Limb (tissue), 2 donors: ENCODE measurements around the gene ABCC3.
"Not testable (repeated sequence)": the region's sequence is repeated elsewhere in the genome, so short reads cannot be mapped to it uniquely, and the experiment has no call there.

Experiments
- DNase-seq, 2 donors: peaks; one replicate each; pipeline ENCODE4 v3.0.0-alpha.2; 2016; ENCODE audit errors: extremely low spot score in 2 of 2

Gene ABCC3

DNA sequence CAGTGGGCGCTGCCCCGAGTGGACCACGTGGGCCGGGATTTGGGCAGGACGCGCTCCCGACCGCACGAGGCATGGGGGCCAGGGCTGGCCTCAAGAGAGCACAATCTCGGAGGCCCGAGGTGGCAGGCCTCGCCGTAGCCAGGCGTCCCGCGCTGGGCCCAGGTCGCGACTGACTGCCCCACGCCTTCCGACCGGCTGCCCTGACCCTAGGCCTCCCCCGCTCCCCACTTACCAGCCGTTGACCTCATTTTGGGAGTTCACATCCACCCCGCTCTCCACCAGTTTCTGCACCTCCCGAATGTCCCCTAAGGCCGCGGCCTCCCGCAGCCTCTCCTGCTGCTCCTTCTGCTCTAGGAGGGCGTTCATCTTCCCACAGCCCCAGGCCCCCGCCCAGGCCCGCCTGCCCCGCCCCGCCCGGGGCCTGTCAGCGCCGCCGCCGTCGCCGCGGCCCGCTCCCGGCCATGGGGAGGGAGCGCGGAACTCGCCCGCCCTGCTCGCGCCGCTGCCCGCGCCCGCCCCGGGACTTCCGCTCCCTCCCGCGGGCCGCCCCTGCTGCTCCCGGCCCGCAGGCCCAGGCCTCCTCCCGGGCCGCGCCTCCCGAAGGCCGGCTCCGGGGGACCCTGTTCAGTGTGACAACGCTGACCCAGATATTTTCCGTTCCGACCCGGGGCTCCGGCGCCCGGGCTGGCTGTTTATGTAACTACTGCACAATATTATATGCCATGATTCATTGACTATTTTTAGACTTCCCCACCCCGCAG lies 72.8 kb downstream of the ABCC3 start, which contains the start of gene ANKRD40:
TSS of gene ANKRD40 (minus strand) at position 626 of the 761 bp plus-strand sequence. CDS start at position 366, 260 bp downstream.
- DNase-seq: peak; percentile 94

DNA sequence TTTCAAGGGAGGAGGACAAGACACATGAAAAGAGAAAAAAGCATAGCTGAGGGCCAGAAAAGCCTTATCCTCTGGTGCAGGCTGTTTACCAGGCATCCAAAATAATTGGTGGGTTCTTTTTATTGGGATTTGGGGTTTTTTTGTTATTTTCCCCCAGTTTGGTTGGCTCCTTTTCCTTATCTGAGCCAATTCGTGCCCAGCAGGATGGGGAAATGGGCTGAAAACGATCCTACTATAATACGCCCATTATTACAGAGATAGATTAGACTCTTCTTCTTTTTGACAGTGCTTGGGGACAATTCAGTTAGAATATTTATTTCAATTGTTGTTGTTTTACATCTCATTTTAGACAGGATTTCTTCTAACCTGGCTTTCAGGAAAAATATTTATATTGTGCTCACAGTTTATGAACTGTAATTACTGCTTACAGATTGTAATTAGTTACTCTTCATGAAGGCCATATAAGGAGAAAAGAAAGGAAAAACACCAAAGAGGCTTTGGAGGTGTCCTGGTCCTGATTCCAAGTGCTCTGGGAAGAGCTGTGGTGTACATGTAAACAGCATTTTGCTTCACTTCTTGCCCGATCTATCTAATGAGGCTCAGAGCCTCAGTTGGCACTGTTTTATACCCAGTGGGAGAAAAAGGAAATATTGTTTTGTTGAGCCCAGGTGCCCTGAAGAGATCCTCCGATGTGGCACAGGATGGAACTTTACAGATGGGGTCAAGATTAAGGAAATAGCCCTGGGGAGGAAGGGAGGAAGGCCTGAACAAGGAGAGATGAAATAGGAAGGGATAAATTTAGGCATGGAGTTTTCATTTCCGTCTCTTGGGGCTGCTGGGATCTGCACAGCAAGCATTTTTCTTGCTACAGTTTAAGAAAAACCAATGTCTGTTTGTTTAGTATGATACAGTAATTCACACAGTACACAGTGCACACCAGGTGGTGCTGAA lies 73.6 kb downstream of the ABCC3 start:
- DNase-seq: no peak

DNA sequence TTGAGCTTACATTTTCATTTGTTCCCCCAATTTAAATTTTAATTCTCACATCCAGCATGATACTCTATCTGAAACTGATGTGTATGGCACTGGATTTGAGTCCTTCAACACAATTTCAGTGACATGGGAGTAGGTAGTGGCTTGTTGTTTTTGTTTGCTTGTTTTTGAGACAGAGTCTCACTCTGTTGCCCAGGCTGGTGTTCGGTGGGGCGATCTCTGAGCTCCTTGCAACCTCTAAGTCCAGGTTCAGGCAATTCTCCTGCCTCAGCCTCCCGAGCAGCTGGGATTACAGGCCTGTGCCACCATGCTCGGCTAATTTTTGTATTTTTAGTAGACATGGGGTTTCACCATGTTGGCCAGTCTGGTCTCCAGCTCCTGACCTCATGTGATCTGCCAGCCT lies 74.4 kb downstream of the ABCC3 start:
- not testable (repeated sequence) for DNase-seq

DNA sequence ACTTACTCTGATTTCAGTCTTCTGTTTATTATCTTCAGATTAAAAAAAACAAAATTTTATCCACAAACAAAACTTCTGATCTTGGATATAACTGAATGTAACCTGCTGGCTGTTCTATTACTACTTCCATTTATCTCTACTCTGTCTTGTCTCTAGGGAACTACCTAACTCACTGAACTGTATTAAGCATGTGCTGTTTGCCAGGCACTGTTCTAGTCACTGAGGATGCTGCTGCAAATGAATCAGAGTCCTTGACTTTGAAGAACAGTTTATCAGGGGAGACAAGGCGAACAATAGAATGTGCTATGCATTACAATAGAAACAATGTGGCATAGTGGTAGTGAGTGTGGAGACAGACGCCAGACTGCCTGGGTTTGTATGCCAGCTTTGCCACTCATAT lies 75.3 kb downstream of the ABCC3 start:
- no peak for DNase-seq

DNA sequence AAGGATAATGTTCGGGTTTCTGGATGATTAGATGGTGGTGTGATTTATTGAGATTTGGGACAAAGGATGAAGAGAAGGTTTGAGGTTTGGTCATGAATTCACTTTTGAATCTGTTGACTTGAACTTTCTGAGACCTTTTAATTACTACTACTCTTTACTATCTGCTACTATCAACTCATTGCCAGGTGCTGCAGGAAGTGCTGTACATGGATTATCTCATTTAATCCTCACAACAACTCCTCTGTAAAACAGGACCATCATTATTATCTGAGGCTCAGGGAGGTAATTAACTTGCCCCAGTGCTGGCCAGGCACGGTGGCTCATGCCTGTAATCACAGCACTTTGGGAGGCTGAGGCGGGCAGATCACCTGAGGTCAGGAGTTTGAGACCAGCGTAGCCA lies 76.0 kb downstream of the ABCC3 start:
- no peak for DNase-seq

DNA sequence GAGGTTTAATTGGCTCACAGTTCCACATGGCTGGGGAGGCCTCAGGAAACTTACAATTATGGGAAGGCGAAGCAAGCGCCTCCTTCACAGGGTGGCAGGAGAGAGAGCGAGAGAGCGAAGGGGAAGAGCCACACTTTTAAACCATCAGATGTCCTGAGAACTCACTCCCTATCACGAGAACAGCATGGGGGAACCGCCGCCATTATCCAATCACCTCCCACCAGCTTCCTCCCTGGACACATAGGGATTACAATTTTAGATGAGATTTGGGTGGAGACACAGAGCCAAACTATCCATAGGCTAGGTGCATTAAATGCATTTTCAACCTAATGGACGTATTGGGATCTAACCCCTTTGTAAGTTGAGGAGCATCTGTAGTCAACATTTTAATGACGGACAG lies 78.0 kb downstream of the ABCC3 start:
- DNase-seq: no peak

DNA sequence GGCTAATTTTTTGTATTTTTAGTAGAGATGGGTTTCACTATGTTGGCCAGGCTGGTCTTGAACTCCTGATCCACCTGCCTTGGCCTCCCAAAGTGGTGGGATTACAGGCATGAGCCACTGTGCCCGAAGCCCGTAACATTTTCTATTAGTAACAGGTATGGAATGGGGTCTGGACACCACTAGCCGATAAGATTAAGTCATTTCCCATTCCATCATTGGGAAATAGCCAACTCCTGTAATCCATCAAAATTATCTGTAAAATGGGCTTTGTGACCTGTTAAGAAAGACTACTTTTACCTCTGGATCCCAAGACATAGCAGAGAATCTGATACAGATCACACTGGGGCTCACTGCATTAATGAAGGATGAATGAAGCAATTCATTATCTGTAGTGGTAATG lies 80.8 kb downstream of the ABCC3 start:
- no peak for DNase-seq

DNA sequence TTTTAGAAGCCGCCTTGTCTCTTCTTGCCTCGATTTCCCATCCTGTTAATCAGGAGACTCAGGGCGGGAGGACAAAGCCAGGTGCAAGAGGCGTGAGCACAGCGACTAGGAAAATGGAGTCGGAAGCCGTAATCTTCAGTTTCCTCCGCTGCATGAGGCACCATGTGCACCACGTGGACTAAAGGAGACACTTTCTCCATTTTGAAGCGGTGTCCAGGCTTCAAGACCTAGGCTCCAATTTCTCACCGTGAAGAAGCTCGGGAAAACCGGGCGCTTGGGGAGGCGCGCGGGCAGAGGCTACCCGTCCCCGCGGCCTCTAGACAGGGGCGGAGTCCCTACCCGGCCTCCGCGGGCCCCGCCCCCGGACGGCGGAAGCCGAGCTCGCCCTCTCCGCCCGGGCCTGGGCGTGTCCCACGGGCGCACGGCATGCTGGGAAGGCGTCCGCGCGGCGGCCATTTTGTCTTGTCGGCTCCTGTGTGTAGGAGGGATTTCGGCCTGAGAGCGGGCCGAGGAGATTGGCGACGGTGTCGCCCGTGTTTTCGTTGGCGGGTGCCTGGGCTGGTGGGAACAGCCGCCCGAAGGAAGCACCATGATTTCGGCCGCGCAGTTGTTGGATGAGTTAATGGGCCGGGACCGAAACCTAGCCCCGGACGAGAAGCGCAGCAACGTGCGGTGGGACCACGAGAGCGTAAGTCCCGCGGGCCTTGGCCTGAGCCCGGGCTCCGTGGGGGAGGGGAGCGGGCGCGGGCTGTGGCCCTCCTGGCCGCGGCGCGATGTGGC lies 84.7 kb downstream of the ABCC3 start, which contains the start of gene LUC7L3:
TSS of gene LUC7L3 (plus strand) at position 460 of the 780 bp plus-strand sequence. CDS start at position 590, 130 bp downstream.
- peak; percentile 94 to 97 for DNase-seq

DNA sequence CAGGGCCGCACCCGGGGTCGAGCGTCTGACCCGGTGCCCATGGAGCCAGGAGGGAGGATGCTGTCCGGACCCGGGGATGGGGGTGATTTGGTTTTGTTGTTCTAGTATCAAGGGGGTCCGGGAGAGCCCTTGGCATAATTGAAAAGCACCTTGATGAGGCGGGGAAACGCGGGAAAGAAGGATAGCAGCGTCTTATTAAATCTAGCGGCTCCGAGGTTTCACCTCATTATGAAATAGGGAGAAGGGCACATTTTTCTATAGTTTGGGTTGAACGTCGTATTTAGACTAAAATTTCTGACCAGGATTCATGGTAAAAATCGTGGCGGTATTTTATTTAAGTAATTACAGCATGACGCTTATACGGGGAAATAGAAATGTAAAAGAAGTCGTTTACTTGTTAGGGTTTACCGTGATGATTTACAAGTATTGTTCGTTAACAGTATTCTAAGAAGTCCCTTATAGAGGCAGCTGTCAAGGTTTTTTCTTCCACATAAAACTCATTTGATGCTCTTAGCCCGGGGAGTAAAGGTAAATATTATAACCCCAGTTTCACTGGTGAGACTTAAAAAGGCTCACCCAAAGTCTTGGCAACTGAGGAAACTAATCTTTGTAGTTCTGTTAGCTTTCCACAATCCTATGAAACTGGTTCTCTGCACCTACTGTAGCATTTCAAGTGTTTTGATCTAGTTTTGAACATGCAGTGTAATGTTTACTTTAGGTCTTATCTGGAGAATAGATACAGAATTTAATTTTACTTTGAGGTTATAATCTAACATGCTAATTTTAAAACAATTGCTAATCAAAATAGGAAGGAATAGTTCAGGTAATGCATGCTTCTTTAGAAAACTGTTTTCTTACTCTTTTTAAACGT lies 85.5 kb downstream of the ABCC3 start:
- DNase-seq: no peak

DNA sequence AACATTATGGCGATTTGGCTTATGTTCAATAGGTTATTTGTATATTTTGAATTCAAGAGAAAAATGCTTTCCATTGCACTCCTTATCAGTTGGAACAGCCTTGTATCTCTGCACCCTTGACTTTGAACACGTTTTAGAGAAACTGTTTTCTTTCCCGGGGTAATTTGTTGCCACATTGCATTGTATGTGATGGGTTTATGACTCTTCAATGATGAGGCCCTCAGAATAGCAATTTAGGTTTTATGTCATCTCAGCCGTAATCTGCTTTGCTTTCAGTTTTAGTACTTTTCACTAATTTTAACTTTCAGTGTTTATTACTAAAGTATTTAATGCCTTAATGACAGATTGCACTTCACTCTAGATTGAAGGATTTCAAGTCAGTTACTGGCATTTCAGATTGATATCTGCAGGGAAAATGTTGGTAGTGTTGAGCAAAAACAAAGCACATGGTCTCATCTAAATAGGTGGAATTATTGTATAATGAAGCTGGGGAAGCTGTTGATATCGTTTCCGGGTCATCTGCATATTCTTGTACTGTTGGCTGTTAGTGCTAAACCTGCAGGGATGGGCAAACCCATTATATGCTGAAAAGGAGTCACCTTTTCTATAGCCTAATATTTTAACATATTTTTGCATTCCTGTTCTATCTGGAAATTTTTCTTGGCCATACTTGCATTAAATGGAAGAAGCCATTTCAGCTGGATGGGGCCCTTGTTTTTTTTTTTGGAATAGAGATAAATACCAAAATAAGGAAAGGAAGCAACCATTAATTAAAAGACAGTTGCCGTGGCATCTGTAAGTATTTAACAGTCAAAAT lies 86.7 kb downstream of the ABCC3 start:
- no peak for DNase-seq

DNA sequence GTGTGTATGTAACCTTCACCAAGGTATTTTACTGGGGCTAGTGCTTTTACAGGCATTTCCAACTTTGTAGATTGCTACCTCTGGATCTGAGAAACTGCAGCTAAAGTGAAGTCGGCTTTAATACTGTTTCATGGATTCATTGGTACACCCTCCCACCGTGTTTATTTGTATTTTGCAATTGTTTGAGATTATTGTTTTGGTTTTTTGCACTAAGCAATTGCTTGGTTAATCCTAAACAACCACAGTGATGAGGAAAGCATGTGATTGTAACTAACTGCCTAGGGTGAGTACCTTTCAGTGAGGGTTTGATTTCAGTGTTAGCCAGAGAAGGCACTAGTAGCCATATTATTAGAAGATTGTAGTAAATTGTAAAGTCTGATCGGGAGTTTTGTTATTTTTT lies 88.1 kb downstream of the ABCC3 start:
- DNase-seq: no peak

DNA sequence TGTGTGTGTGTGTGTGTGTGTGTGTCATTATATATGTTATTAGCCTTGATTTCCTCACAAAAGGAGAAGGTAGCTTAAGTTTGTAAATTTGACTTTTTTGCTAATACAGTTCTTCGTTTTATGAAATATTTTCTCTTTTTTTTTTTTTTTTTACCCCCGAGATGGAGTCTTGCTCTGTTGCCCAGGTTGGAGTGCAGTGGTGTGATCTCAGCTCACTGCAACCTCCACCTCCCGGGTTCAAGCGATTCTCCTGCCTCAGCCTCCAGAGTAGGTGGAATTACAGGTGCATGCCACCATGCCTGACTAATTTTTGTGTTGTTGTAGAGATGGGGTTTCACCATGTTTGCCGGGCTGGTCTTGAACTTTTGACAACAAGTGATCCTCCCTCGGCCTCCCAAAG lies 89.9 kb downstream of the ABCC3 start:
- DNase-seq: not testable (repeated sequence)

DNA sequence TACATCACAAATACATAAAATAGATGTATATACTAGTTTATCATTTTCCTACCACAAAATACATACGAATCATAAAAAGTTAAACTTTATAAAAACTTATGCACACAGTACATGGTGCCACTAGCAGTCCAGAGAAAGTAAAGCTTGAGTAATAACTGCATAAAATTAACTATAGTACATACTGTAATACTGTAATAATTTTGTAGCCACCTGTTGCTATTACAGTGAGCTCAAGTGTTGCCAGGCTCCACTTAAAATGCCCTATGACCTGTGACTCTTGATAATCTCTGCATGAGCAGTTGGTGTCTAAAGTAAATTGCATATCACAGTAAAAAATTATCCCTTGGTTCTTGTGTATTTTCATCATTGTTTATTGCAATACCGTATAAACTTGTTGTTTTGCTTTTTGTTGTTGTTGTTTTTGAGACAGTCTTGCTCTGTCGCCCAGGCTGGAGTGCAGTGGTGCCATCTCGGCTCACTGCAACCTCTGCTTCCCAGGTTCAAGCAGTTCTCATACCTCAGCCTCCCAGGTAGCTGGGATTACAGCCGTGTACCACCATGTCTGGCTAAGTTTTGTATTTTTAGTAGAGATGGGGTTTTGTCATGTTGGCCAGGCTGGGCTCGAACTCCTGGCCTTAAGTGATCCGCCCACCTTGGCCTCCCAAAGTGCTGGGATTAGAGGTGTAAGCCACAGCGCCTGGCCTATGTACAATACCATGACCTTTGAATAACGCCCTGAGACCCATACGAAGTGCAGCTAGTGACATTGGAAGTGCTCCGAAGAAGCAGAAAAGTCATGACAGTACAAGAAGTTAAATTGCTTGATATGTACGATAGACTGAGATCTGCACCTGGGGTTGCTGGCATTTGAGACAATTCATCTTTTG lies 91.3 kb downstream of the ABCC3 start:
- DNase-seq: no peak

DNA sequence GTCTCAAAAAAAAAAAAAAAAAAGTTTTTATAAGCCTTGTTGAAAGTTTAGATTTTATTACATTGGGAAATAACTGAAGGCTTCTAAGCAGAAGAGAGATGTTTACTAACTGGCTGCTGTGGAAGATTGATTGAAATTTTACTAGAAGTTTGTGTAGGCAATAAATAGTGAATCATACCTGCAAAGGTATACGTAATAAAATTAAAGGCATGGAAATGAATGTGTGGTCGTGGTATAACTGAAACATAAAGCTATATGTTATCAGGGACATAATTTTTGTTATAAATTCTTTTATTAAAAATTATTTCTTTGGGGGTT lies 93.4 kb downstream of the ABCC3 start:
- no peak for DNase-seq

DNA sequence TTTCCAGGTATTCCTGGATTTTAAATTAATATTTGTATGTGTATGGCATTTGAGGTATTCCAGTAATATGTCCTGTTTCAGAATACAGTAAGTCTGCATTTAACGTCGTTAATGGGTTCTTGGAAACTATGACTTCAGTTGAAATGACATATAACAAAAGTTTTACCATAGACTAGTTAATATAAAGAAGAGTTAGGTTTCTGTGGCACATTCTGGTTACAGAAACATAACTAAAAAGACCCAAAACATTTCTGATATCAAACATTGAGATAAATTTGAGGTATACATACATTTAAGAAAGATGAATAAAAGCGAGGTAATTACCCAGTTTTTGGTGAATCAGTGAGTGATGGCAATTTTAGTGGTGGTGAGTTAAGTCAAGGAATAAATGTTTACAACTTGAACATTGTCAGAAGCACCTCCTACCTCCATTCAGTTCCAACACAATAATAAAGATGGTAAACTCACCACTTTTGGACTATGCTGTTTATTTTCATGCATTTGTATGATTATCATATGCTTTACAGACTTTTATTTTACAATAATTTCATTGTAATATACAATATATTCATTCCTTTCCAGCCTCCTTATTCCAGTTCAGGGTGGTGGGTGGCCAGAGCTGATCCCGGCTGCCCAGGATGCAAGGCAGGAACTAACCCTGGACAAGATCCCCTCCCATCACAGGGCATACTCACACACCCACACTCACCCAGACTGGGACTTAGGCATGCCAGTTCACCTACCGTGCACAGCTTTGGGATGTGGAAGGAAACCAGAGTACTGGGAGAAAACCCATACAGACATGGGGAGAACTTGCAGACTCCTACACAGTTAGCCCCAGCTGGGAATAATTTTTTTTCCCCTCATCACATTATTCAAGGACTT lies 94.4 kb downstream of the ABCC3 start:
- DNase-seq: no peak

DNA sequence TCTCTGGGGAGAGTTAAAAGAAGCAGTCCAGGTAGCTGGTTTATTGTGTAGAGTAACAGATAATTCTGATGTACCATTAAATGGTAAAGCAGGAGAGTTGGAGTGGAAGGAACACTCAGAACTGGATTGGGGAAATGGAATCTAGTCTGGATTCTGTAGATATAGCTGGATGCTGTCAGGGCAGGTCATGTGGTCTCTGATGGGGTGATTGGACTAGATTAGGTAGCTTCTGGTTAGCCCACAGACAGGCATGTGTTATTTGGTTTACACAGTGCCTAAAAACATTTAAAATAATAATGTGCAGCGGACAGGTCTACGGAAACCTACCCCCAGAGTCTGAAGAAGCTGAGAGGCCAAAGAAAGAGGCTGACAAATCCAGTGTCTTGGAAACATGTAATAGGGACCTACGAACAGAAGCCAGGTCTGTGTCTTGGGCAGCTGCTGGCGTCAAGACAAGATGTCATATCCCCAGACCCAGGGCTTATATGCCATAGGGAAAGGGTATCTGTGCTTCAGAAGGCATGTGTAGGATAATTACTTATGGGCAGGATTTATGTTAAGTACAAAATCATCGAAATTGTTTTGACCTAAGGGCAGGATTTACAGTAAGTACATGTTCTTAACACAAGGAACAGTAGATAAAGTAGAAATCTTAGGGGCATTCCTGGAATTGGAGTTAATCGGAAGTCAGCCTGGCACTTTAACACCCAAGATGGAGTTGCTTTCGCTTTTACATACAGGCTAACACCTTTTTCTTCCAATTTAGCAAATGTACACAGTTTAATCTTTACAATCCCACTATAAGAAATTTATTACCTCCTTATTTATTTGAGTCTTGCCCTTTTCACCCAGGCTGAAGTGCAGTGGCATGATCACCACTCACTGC lies 97.1 kb downstream of the ABCC3 start:
- DNase-seq: no peak

DNA sequence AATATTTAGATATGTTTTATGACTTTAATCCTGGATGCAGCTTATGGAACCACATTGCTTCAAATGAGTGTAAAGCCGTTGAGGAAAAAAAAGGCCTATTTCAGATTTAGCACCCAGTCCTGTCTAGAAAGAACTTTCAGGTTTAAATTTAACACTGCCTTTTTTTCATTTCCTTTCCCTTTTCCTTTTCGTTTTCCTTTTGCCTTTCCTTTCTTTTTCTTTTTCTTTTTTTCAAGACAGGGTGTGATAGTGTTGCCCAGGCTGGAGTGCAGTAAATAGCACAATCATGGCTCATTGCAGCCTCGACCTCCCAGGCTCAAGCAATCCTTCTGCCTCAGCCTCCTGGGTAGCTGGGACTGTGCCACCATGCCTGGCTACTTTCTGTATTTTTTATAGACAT lies 100.6 kb downstream of the ABCC3 start:
- DNase-seq: no peak
